DND-41 (cell line): ENCODE measurements around the gene SH3BP1.

Experiments
- ATAC-seq: fragments of 200-7000 bp; cut with Tn5 transposase; 3 replicates; pipeline ENCODE4 v1.9.1; 2021; ENCODE audit warnings: low read depth; ENCODE audit not compliant: insufficient read depth
- DNase-seq: peaks from one replicate; pipeline ENCODE4 v3.0.0-alpha.2; 2020
- H2AFZ ChIP-seq: 2 replicates; pipeline ENCODE4 v1.6.0; 2012; ENCODE audit warnings: low read depth, low read length
- H3K27ac ChIP-seq: 2 replicates; pipeline ENCODE4 v1.5.1; 2012; ENCODE audit warnings: low read length, inconsistent platforms
- H3K27me3 ChIP-seq: fragments of 200-600 bp; sonication (generic); 2 replicates; pipeline ENCODE4 v1.6.0; 2012; ENCODE audit warnings: low read length, mild to moderate bottlenecking, inconsistent platforms; ENCODE audit not compliant: insufficient read depth, poor library complexity
- H3K36me3 ChIP-seq: 2 replicates; pipeline ENCODE4 v1.5.1; 2012; ENCODE audit warnings: low read length, inconsistent platforms; ENCODE audit not compliant: insufficient read depth
- H3K4me1 ChIP-seq: 2 replicates; pipeline ENCODE4 v1.5.1; 2012; ENCODE audit warnings: mild to moderate bottlenecking, low read length; ENCODE audit not compliant: insufficient read depth
- H3K4me2 ChIP-seq: 2 replicates; pipeline ENCODE4 v1.6.0; 2012; ENCODE audit warnings: mild to moderate bottlenecking, moderate library complexity, low read length, inconsistent platforms; ENCODE audit not compliant: insufficient read depth
- H3K4me3 ChIP-seq, 2 experiments: fragments of 200-600 bp in 1 of 2; shearing (Covaris generic) in 1 of 2; 2 replicates each; pipeline ENCODE4 v1.5.1; 2012 to 2016; ENCODE audit warnings: inconsistent platforms in 2 of 2, low read length in 2 of 2, mild to moderate bottlenecking in 2 of 2, low read depth in 1 of 2, moderate library complexity in 1 of 2
- H3K79me2 ChIP-seq: 2 replicates; pipeline ENCODE4 v1.6.0; 2012; ENCODE audit warnings: low read length, inconsistent platforms; ENCODE audit not compliant: insufficient read depth
- H3K9ac ChIP-seq: 2 replicates; pipeline ENCODE4 v1.6.0; 2012; ENCODE audit warnings: low read depth, mild to moderate bottlenecking, inconsistent platforms, low read length, moderate library complexity
- H3K9me3 ChIP-seq: 2 replicates; pipeline ENCODE4 v1.5.1; 2012; ENCODE audit warnings: low read length, moderate library complexity, mild to moderate bottlenecking, inconsistent platforms; ENCODE audit not compliant: insufficient read depth, severe bottlenecking
- H4K20me1 ChIP-seq: 2 replicates; pipeline ENCODE4 v1.6.0; 2012; ENCODE audit warnings: low read length; ENCODE audit not compliant: insufficient read depth
- EZH2 ChIP-seq: IDR thresholded peaks from 3 replicates; pipeline ENCODE4 v1.6.1; 2012; ENCODE audit warnings: borderline replicate concordance, low read depth, mild to moderate bottlenecking, moderate library complexity, low read length, inconsistent platforms; ENCODE audit not compliant: severe bottlenecking
- TF ChIP-seq, protein P1 (sequence below): IDR thresholded peaks from 2 replicates; pipeline ENCODE4 v1.5.1; 2012; ENCODE audit warnings: borderline replicate concordance, low read length, moderate library complexity, mild to moderate bottlenecking; ENCODE audit not compliant: poor library complexity, severe bottlenecking; ENCODE audit errors: extremely low read depth

Gene SH3BP1

DNA sequence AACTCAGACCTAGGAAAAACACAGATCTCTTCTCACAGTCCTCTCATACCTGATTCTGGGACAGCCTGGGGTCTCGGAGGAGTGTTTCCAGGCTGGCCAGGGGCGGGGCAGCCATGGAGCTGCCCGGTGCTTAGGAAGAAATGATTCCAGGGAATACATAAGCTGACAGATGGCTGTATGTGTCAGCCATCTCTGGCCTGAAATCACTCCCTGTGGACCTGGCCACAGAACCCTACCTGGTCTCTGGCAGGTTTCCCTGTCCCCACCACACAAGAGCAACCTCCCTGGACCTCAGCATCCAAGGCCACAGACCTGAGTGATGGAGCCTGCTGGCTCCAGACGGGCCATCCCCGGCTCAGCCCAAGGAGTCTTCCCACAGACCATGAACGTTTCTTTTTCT, 20.8 kb upstream of the SH3BP1 start:
- ATAC-seq = no peak
- DNase-seq = no peak
- Histone ChIP-seq H3K4me1 (0 out of 2 replicates have a peak, but pooled peaks cover 1% of the 10 kb centered on the region), H3K4me3 (no peak overlapping the region), H3K9ac (no peak overlapping the region), H3K36me3 (peaks cover 74% of the 10 kb centered on the region), H3K79me2 (no peaks in the 10 kb centered on the region), H3K27me3 (no peaks in the 10 kb centered on the region), H3K27ac (no peak overlapping the region), H3K4me2 (no peak overlapping the region), H3K9me3 (no peaks in the 10 kb centered on the region), H4K20me1 (peaks cover 9% of the 10 kb centered on the region), H2AFZ (no peak overlapping the region)
- TF ChIP-seq EZH2 = no peak
- TF ChIP-seq, protein P1, sequence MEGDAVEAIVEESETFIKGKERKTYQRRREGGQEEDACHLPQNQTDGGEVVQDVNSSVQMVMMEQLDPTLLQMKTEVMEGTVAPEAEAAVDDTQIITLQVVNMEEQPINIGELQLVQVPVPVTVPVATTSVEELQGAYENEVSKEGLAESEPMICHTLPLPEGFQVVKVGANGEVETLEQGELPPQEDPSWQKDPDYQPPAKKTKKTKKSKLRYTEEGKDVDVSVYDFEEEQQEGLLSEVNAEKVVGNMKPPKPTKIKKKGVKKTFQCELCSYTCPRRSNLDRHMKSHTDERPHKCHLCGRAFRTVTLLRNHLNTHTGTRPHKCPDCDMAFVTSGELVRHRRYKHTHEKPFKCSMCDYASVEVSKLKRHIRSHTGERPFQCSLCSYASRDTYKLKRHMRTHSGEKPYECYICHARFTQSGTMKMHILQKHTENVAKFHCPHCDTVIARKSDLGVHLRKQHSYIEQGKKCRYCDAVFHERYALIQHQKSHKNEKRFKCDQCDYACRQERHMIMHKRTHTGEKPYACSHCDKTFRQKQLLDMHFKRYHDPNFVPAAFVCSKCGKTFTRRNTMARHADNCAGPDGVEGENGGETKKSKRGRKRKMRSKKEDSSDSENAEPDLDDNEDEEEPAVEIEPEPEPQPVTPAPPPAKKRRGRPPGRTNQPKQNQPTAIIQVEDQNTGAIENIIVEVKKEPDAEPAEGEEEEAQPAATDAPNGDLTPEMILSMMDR = no peak

DNA sequence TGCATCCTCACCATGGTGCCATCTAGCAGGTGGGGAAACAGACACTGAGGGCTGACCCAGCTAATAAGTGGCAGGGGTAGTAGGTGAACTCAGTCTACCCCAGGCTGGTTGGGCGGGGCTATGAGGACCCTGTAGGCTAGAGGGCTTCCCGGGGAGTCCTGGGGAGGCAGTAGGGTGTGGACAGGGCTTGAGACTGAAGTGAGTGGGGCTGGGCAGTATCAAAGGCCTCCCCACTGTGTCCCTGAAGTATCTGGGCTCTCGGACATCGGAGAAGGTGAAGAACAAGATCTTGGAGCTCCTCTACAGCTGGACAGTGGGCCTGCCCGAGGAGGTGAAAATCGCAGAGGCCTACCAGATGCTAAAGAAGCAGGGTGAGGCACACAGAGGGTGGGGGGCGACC, 19.5 kb upstream of the SH3BP1 start:
- Histone ChIP-seq H3K79me2 (no peaks in the 10 kb centered on the region), H3K4me3 (no peak overlapping the region), H3K4me1 (0 out of 2 replicates have a peak, but pooled peaks cover 2% of the 10 kb centered on the region), H3K4me2 (no peak overlapping the region), H3K27me3 (no peaks in the 10 kb centered on the region), H3K27ac (no peak overlapping the region), H3K9ac (no peak overlapping the region), H3K9me3 (no peaks in the 10 kb centered on the region), H4K20me1 (peaks cover 13% of the 10 kb centered on the region), H2AFZ (no peak overlapping the region), H3K36me3 (peaks cover 73% of the 10 kb centered on the region)
- no peak for DNase-seq
- no peak for TF ChIP-seq EZH2
- TF ChIP-seq, protein P1 = no peak
- no peak for ATAC-seq

DNA sequence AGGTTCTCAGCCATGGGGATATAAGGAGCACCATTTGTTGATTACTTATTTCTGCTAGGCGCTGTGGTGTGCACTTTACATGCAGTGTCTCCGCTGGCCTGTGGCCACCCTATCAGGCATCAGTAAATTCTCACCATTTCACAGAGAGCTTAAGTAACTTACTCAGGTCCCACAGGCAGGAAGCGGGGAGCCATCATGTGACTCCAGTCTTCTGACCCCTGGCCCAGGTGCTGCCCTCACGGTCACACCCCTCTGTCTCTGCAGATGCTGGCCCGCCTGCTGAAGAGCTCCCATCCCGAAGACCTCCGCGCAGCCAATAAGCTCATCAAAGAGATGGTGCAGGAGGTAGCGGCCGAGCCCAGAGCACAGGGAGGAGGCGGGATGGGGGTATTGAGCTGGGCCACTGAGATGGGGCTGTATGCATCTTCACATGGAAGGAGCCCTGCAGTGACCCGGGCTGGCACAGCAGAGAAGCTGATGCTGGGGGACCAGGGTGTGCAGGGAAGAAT, 18.1 kb upstream of the SH3BP1 start:
- H3K4me2 ChIP-seq = no peak overlapping the region
- H3K9ac ChIP-seq = no peak overlapping the region
- H3K4me3 ChIP-seq = no peak overlapping the region
- H3K27me3 ChIP-seq = no peaks in the 10 kb centered on the region
- H3K79me2 ChIP-seq = no peaks in the 10 kb centered on the region
- no peak overlapping the region for H3K27ac ChIP-seq
- no peak for DNase-seq
- 0 out of 2 replicates have a peak, but pooled peaks cover 2% of the 10 kb centered on the region for H3K4me1 ChIP-seq
- peaks cover 11% of the 10 kb centered on the region for H4K20me1 ChIP-seq
- H3K9me3 ChIP-seq = no peaks in the 10 kb centered on the region
- ATAC-seq = no peak
- no peak overlapping the region for H2AFZ ChIP-seq
- TF ChIP-seq, protein P1 = no peak
- TF ChIP-seq EZH2 = no peak
- H3K36me3 ChIP-seq = peaks cover 80% of the 10 kb centered on the region
